GM12891 (cell line): ENCODE data around the gene YY1.

Source experiments
- DNase-seq: peaks from one replicate; pipeline ENCODE4 v3.0.0; 2011; ENCODE audit warnings: low spot score; ENCODE audit not compliant: insufficient read length
- FAIRE-seq: peaks from 2 replicates; lab custom pipeline; 2011; peaks lifted over from hg19 to GRCh38; lab: Jason Lieb, UNC
- PAX5 ChIP-seq: IDR thresholded peaks from 2 replicates; pipeline ENCODE4 v1.6.1; 2011; ENCODE audit warnings: low read length, moderate library complexity, mild to moderate bottlenecking; ENCODE audit not compliant: insufficient read depth, severe bottlenecking
- POLR2A ChIP-seq: IDR thresholded peaks from 2 replicates; pipeline ENCODE4 v1.6.1; 2011; ENCODE audit warnings: low read depth, low read length, control low read depth
- POLR2AphosphoS5 ChIP-seq: IDR thresholded peaks from 2 replicates; pipeline ENCODE4 v1.6.1; 2011; ENCODE audit warnings: low read depth, low read length, control low read depth
- POU2F2 ChIP-seq: IDR thresholded peaks from 2 replicates; pipeline ENCODE4 v1.6.1; 2011; ENCODE audit warnings: low read depth, mild to moderate bottlenecking, control low read depth, low read length, moderate library complexity
- SPI1 ChIP-seq: IDR thresholded peaks from 2 replicates; pipeline ENCODE4 v1.6.1; 2011; ENCODE audit warnings: low read depth, low read length, control low read depth
- TAF1 ChIP-seq: IDR thresholded peaks from 2 replicates; pipeline ENCODE4 v1.6.1; 2011; ENCODE audit warnings: low read depth, low read length, control low read depth

Gene YY1

GRCh38 chr14:100323121-100323941 is 84.4 kb downstream of the YY1 start, which contains the start of gene SLC25A47:
Gene SLC25A47, plus strand, starts transcription at chr14:100323339. Its CDS starts 76 bp downstream, at chr14:100323415.
- no peak for FAIRE-seq
- DNase-seq: no peak
- TF ChIP-seq POLR2AphosphoS5: no peak
- no peak for TF ChIP-seq PAX5
- no peak for TF ChIP-seq SPI1
- TF ChIP-seq POLR2A: no peak
- TF ChIP-seq TAF1: no peak
- TF ChIP-seq POU2F2: no peak

DNA sequence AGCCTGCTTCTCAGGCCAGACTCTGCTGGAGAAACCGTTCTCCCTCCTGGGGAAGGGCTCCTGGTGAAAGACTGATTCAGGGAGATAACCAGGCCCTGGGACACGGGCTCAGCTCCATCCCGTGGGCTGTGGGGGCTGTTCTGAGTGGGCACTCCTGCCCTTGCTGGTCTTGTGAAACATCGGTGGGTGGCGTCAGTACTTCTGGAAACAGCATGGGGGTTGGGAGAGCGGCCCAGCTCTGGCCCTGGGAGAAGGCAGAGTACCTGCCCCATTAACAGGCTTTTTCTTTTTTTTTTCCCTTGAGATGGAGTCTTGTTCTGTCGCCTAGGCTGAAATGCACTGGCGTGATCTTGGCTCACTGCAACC is 85.0 kb downstream of the YY1 start:
- DNase-seq: no peak
- TF ChIP-seq PAX5 (no peak), POLR2A (no peak), POLR2AphosphoS5 (no peak)
- FAIRE-seq: no peak

DNA sequence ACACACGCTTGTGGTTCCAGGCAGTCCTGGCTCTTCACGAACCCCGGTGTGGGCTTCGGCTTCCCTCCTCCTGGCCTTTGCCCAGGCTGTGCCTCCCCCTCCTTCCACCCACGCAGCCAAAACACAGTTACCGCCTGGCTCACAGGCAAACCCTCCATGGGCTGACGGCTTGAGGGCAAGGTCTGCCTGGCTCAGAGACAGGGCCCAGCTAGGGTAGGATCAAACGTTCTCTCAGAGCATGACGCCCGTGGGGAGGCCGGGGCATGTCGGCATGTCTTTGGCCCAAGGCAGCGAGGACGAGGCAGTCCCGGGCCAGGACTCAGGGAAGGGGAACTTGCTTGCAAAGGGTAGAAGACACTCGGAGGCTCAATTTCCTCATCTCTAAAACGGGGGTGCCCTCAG is 86.3 kb downstream of the YY1 start:
- FAIRE-seq: no peak
- no peak for DNase-seq
- no peak for TF ChIP-seq SPI1
- no peak for TF ChIP-seq TAF1
- no peak for TF ChIP-seq POLR2A
- TF ChIP-seq POU2F2: no peak
- no peak for TF ChIP-seq POLR2AphosphoS5
- no peak for TF ChIP-seq PAX5

- no peak for FAIRE-seq
- DNase-seq: no peak
- TF ChIP-seq POLR2A (no peak), TAF1 (no peak), SPI1 (no peak), PAX5 (no peak), POU2F2 (no peak), POLR2AphosphoS5 (no peak)
Observed at GRCh38 chr14:100325958-100326357, 87.0 kb downstream of the YY1 start.

- FAIRE-seq (no peak), DNase-seq (no peak)
- TF ChIP-seq POU2F2 (no peak), SPI1 (no peak)
Observed at GRCh38 chr14:100327128-100327527, 88.2 kb downstream of the YY1 start.

- TF ChIP-seq TAF1 (no peak), POLR2AphosphoS5 (no peak), PAX5 (no peak), POU2F2 (no peak), POLR2A (no peak), SPI1 (no peak)
- no peak for DNase-seq
- FAIRE-seq: no peak
Observed at GRCh38 chr14:100328495-100329163, 89.7 kb downstream of the YY1 start.

GRCh38 chr14:100329233-100330006 is 90.5 kb downstream of the YY1 start:
- FAIRE-seq (no peak), DNase-seq (no peak)
- no peak for TF ChIP-seq SPI1
- no peak for TF ChIP-seq POU2F2
- no peak for TF ChIP-seq PAX5
- TF ChIP-seq POLR2A: no peak
- TF ChIP-seq TAF1: no peak
- no peak for TF ChIP-seq POLR2AphosphoS5

DNA sequence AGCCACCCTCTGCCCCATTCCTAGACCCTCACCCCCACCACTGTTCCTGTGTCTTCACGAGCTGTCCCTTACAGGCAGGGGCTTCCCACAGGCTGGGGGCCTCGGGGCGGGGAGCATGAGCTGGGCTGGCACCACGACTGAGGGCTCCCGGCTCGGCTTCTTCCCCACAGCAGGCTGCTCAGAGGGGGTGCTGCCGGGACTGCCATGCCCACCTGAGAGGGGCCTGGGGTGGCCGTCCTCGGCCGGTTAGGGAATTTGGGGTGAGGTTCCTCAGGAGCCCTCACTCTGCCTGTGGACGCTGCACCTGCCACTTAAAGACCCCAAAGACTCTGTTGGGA is 91.0 kb downstream of the YY1 start:
- TF ChIP-seq TAF1 (no peak), SPI1 (no peak), POU2F2 (no peak), POLR2AphosphoS5 (no peak), POLR2A (no peak), PAX5 (no peak)
- no peak for FAIRE-seq
- DNase-seq: no peak

DNA sequence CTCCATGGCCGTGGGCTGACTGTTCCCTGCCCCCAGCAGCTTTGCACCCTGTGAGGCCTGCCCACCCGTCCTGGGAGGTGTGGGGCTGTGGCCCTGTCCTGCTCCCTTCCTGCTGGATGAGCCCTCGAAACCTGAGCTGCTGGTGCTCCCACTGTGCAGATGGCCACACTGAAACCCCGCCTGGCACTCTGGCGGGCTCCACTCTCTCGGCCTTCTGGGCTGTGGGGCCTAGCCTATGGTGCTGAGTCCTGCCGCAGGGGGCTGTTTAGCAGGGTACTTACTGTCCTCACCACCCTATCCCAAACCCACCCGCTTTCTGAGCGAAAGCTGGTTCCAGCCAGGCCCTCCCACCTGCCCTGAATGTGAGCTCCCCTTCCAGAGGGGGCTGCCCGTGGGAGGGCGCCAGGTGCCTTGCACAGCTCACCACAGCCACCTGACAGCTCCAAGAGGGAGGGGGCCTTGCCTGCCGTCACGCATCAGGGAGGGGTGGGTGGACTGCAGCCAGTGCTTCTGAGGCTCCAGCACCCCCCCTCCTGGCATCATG is 91.5 kb downstream of the YY1 start:
- no peak for TF ChIP-seq SPI1
- no peak for TF ChIP-seq POLR2A
- no peak for TF ChIP-seq POLR2AphosphoS5

More for the DNA sequence above, 91.5 kb downstream of the YY1 start:
- DNase-seq (no peak), FAIRE-seq (no peak)
